ENCODE measurements around the gene TPTE. TPM values are rescaled to one million over a fixed set of nuclear protein-coding genes. Genes with fewer than 3 reads are reported as not detected.

TPTE gene
- not detected in 2 replicates for total RNA-seq

DNA sequence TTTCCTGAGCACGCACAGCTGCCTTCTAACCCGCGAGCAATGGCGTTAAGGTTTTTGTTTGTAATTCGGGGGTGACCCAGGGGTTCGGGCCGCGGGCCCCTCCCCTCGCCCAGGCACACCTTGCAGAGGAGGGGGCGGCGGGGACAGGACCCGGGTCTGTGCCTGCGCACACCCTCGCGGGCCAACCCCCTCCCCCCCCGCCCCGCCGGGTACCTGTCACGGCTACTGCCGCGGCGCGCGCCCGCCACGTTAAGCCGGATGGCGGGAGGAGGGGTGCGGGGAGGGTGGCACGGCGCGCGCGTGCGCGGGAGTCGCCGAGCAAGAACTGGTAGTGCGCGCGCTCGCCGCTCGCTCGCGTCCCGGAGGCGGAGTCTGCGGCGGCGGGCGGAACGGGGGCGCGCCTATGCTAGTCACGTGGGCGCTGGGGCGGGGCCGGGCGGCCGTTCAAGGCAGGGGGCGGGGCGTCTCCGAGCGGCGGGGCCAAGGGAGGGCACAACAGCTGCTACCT, at the start of gene TPTE:
TPTE (plus strand) TSS at position 493 of the 508 bp plus-strand sequence. CDS start 17,141 bp downstream, outside the sequence.

